PC-3 (cell line): ENCODE data around the gene RASSF5. TPM values are rescaled to one million over a fixed set of nuclear protein-coding genes. Genes with fewer than 3 reads are reported as not detected.
A peak's percentile ranks its signal among the peaks of the same experiment; 100 is the strongest.

Experiments used
- ATAC-seq: fragments of 200-7000 bp; cut with Tn5 transposase; 2 replicates; pipeline ENCODE4 v1.9.1; 2020; ENCODE audit warnings: mild to moderate bottlenecking, moderate library complexity
- BruUV-seq: library from RNA; stranded (reverse); fragments of 400-500 nt; replicated peaks from 2 replicates; lab custom pipeline; 2021; lab: Mats Ljungman, UMichigan
- CTCF ChIA-PET: fragments of 300-600 bp; sonication (Branson Sonifier 250); formaldehyde crosslinking; loops from one replicate; lab custom pipeline; 2022; ENCODE audit warnings: antibody characterized with exemption; lab: Charles Lee
- POLR2A ChIA-PET: fragments of 300-600 bp; sonication (Branson Sonifier 250); formaldehyde crosslinking; loops from one replicate; lab custom pipeline; 2022; ENCODE audit warnings: antibody characterized with exemption; ENCODE audit not compliant: unreplicated experiment; lab: Charles Lee
- DNase-seq: peaks from one replicate; pipeline ENCODE4 v3.0.0-alpha.2; 2015
- H2AFZ ChIP-seq: fragments of 300-600 bp; sonication (generic); 2 replicates; pipeline ENCODE4 v1.6.0; 2016; ENCODE audit warnings: antibody characterized with exemption, low read length
- H3F3A ChIP-seq: fragments of 300-600 bp; sonication (generic); one replicate; pipeline ENCODE4 v1.6.0; 2017; ENCODE audit warnings: antibody characterized with exemption, low read length, control low read depth, mild to moderate bottlenecking; ENCODE audit not compliant: unreplicated experiment
- H3K27ac ChIP-seq: fragments of 300-600 bp; sonication (generic); 2 replicates; pipeline ENCODE4 v1.5.1; 2016; ENCODE audit warnings: mild to moderate bottlenecking, low read length
- H3K27me3 ChIP-seq: fragments of 300-600 bp; sonication (generic); 2 replicates; pipeline ENCODE4 v1.6.1; 2016; ENCODE audit warnings: low read length, mixed read lengths
- H3K36me3 ChIP-seq: fragments of 300-600 bp; sonication (generic); 2 replicates; pipeline ENCODE4 v1.6.1; 2016; ENCODE audit warnings: low read depth, mixed run types, low read length, mixed read lengths
- H3K4me1 ChIP-seq: fragments of 300-600 bp; sonication (generic); 2 replicates; pipeline ENCODE4 v1.5.1; 2016; ENCODE audit warnings: low read length; ENCODE audit not compliant: insufficient read depth
- H3K4me2 ChIP-seq: fragments of 300-600 bp; sonication (generic); 2 replicates; pipeline ENCODE4 v1.6.0; 2016; ENCODE audit warnings: low read length
- H3K4me3 ChIP-seq: fragments of 300-600 bp; sonication (generic); 2 replicates; pipeline ENCODE4 v1.5.1; 2016; ENCODE audit warnings: mild to moderate bottlenecking, low read length, mixed read lengths
- H3K79me2 ChIP-seq: fragments of 300-600 bp; sonication (generic); 2 replicates; pipeline ENCODE4 v1.6.1; 2017; ENCODE audit warnings: low read length, mixed read lengths
- H3K9ac ChIP-seq: fragments of 300-600 bp; sonication (generic); 2 replicates; pipeline ENCODE4 v1.6.0; 2016; ENCODE audit warnings: mild to moderate bottlenecking, low read length
- H3K9me2 ChIP-seq: fragments of 300-600 bp; sonication (generic); replicated peaks from 2 replicates; pipeline ENCODE4 v1.6.1; 2016; ENCODE audit warnings: mixed run types, low read length, mixed read lengths
- H3K9me3 ChIP-seq: fragments of 300-600 bp; sonication (generic); 2 replicates; pipeline ENCODE4 v1.6.1; 2016; ENCODE audit warnings: low read length, mixed read lengths
- H4K20me1 ChIP-seq: fragments of 300-600 bp; sonication (generic); 2 replicates; pipeline ENCODE4 v1.6.1; 2016; ENCODE audit warnings: low read length, mixed read lengths
- CTCF ChIP-seq: fragments of 300-600 bp; sonication (generic); conservative IDR thresholded peaks from 2 replicates; pipeline ENCODE4 v1.5.1; 2017; ENCODE audit warnings: antibody characterized with exemption, low read depth, mild to moderate bottlenecking, low read length
- EZH2 ChIP-seq: fragments of 300-600 bp; sonication (generic); IDR thresholded peaks from one replicate; pipeline ENCODE4 v1.6.1; 2017; ENCODE audit warnings: antibody characterized with exemption, mild to moderate bottlenecking, low read length; ENCODE audit not compliant: unreplicated experiment
- EZH2phosphoT487 ChIP-seq: fragments of 300-600 bp; sonication (generic); IDR thresholded peaks from 2 replicates; pipeline ENCODE4 v1.6.1; 2018; ENCODE audit warnings: mild to moderate bottlenecking, antibody characterized with exemption, low read length, borderline replicate concordance
- intact Hi-C: fragments of 100-400 bp; cut with micrococcal nuclease; formaldehyde crosslinking; loops from 2 replicates; pipeline ENCODE4 v1.9.0; 2023
- total RNA-seq: library from RNA; depleted of rRNA; stranded (reverse); fragments of >200 nt; gene quantifications from 2 replicates; pipeline ENCODE4 v1.2.3, GENCODE V29; 2014

Gene RASSF5
- total RNA-seq, 1 experiment from 2014 or later: 15.5 TPM

DNA sequence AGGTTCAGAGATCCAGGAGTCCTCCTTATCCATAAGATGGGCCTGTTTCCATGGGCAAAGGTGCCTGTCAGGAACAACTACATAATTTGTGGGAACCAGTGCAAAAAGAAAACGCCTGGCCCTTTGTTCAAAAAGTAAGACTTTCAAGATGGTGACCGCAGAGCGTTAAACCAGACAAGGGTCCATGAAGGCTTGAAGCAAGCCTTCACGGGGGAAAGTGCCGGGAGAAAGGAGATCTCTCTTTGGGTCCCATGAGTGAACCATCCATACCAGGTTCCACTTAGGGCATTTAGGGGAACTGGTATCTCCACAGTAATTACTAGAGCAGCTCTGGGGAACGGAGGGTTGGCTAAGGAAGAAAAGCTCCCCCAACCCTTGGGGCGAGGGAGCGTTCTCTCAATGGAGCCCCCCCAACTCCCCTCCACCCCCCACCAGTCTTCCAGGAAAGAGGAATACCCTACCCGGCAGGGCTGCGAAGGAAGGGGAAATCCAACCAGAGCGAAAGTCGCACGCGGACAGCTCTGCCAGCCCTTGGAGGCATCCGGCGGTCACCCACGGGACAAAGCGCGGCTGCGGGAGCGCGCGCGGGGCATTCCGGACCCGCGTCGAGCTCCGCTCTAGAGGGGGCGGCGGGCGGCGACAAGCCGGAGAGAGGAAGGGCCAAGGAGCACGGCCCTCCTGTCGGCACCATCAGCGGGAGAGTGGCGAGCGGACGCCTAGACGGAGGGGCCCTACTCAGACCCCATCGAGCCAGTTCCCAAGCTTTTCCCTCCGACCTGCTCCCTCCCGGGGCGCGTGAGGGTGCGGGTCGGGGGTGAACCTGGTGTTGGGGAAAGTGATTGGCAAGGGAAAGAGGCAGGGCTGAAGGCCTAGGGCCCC lies 687 bp upstream of the RASSF5 start:
- no peaks in the 10 kb centered on the region for H3K79me2 ChIP-seq
- peak overlapping the region; percentile 86 for H3K4me2 ChIP-seq
- intact Hi-C loops: loop anchor here (1.0 to 5.0 kb wide), 2 partner anchors 77 to 156 kb away; no protein-coding TSS in a partner anchor
- POLR2A ChIA-PET: no interaction called here
- H3K9me2 ChIP-seq: no peaks in the 10 kb centered on the region
- no peak overlapping the region for H3K27ac ChIP-seq
- no peaks in the 10 kb centered on the region for H3K9me3 ChIP-seq
- H4K20me1 ChIP-seq: no peaks in the 10 kb centered on the region
- ATAC-seq (no peak), DNase-seq (no peak)
- no peak overlapping the region for H3K9ac ChIP-seq
- no peaks in the 10 kb centered on the region for H3K27me3 ChIP-seq
- TF ChIP-seq CTCF (no peak), EZH2phosphoT487 (no peak), EZH2 (no peak)
- BruUV-seq: no TSS peak
- peak overlapping the region; percentile 66 for H2AFZ ChIP-seq
- peak overlapping the region; percentile 69 for H3K4me3 ChIP-seq
- H3K4me1 ChIP-seq: peaks cover 41% of the 10 kb centered on the region
- H3K36me3 ChIP-seq: no peaks in the 10 kb centered on the region
- H3F3A ChIP-seq: no peaks in the 10 kb centered on the region
- CTCF ChIA-PET: interaction anchor here (0.6 to 1.1 kb wide), 5 partner anchors 18 to 106 kb away, joined by 3 to 5 read pairs (median 3); partner anchors contain the start of gene EIF2D

DNA sequence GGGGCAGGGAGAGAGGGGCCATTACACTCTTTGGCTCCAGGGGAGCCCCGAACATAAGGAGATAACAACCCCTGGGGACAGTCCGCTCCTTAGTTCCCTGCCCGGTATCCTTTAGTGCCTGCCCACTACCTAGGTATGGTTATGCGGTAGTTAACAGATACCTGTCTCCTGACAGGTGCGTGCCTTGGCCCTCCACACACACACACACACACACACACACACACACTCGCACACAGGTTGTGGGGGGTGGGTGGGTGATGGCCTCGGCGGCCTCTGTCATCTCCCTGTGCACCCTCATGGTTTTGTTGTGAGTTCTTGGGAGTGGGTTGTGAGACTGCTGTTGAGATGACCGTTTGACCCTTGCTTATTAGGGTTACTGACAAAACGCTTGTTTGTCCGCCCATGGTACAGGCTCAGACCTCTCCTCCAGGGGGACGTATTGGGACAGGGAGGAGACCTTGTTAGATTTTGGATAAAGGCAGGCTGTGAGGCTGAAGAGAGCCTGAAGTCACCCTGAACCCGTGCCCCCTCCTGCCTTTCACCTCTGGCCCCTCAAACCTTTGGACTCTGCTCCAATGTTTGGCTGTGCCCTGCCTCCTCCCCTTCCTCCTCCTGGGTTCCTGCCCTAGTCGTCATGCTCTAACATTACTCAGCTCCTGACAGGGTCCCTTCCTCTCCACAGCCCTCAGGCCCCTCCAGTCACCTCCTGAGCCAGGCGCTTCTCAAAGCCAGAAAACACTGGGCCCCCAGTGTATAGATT lies 979 bp downstream of the RASSF5 start:
- Histone ChIP-seq H2AFZ (peak overlapping the region; percentile 66; the same call in 1 of the 2 replicates), H3K9me2 (no peaks in the 10 kb centered on the region), H3K79me2 (no peaks in the 10 kb centered on the region), H3K4me2 (peak overlapping the region; percentile 86), H3F3A (peaks cover 4% of the 10 kb centered on the region), H3K4me1 (peaks cover 57% of the 10 kb centered on the region), H3K9ac (peak overlapping the region; percentile 20; the same call in 1 of the 2 replicates), H3K9me3 (no peaks in the 10 kb centered on the region), H3K36me3 (no peaks in the 10 kb centered on the region), H3K27me3 (no peaks in the 10 kb centered on the region), H4K20me1 (no peaks in the 10 kb centered on the region), H3K27ac (no peak overlapping the region), H3K4me3 (peak overlapping the region; percentile 69)
- BruUV-seq: TSS peak; percentile 30
- ATAC-seq: no peak
- ChIA-PET CTCF (no interaction called here), POLR2A (no interaction called here)
- no peak for DNase-seq
- intact Hi-C loops: loop anchor here (5.0 kb wide), 1 partner anchor 154 kb away; no protein-coding TSS in a partner anchor
- TF ChIP-seq EZH2 (no peak), EZH2phosphoT487 (no peak), CTCF (no peak)
